KMS-11 (cell line): ENCODE data around the gene C2CD2.

ENCODE experiments used
- H2AFZ ChIP-seq: fragments of 200-600 bp; sonication (generic); 2 replicates; pipeline ENCODE4 v1.6.1; 2016; ENCODE audit warnings: antibody characterized with exemption, mixed run types, low read depth
- H3K27ac ChIP-seq: fragments of 200-600 bp; sonication (generic); 2 replicates; pipeline ENCODE4 v1.6.1; 2016; ENCODE audit warnings: mild to moderate bottlenecking, mixed run types
- H3K27me3 ChIP-seq: fragments of 200-600 bp; sonication (generic); 2 replicates; pipeline ENCODE4 v1.6.1; 2017; ENCODE audit warnings: mild to moderate bottlenecking, low read depth, mixed run types, moderate library complexity; ENCODE audit not compliant: insufficient read depth
- H3K36me3 ChIP-seq: fragments of 200-600 bp; sonication (generic); 2 replicates; pipeline ENCODE4 v1.6.1; 2017; ENCODE audit warnings: mild to moderate bottlenecking, mixed run types; ENCODE audit not compliant: insufficient read depth
- H3K4me1 ChIP-seq: fragments of 200-600 bp; sonication (generic); 2 replicates; pipeline ENCODE4 v1.6.1; 2016; ENCODE audit warnings: mild to moderate bottlenecking, low read depth, mixed run types; ENCODE audit not compliant: poor library complexity, severe bottlenecking
- H3K4me2 ChIP-seq: fragments of 200-600 bp; sonication (generic); 2 replicates; pipeline ENCODE4 v1.7.0; 2016; ENCODE audit warnings: mild to moderate bottlenecking, mixed run types
- H3K4me3 ChIP-seq: fragments of 200-600 bp; sonication (generic); IDR thresholded peaks from 2 replicates; pipeline ENCODE4 v1.6.1; 2017; ENCODE audit warnings: low read depth, low read length, mixed read lengths; ENCODE audit not compliant: insufficient read depth
- H3K79me2 ChIP-seq: fragments of 200-600 bp; sonication (generic); 2 replicates; pipeline ENCODE4 v1.6.1; 2016; ENCODE audit warnings: low read depth, mixed run types; ENCODE audit not compliant: insufficient read depth
- H3K9ac ChIP-seq: fragments of 200-600 bp; sonication (generic); 2 replicates; pipeline ENCODE4 v1.6.1; 2016; ENCODE audit warnings: mild to moderate bottlenecking, mixed run types
- H4K20me1 ChIP-seq: fragments of 200-600 bp; sonication (generic); 2 replicates; pipeline ENCODE4 v1.6.1; 2016; ENCODE audit warnings: mild to moderate bottlenecking, mixed run types; ENCODE audit not compliant: insufficient read depth
- TF ChIP-seq, protein P1 (sequence below): fragments of 200-600 bp; sonication (generic); conservative IDR thresholded peaks from 2 replicates; pipeline ENCODE4 v1.6.1; 2017; ENCODE audit warnings: low read depth, mild to moderate bottlenecking, antibody characterized with exemption, low read length, moderate library complexity, mixed read lengths

C2CD2 gene

DNA sequence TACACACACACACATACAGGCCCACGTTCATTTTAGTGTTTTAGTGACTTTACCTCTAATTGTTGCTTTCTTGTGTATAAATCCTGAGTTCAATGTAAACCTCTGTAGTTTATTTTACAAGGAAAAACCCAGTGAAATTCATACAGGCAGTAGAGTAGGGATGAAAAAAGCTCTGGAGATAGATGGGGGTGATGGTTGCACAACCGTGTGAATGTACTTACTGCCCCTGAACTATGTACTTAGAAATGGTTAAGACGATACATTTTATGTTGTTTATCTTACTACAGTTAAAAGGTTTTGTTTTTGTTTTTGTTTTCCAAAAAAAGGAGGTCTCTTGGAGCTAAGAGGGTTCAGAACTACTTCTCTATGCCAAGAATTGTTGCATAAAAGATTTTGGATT is 45.0 kb downstream of the C2CD2 start:
- H3K79me2 ChIP-seq, result no peaks in the 10 kb centered on the region
- H4K20me1 ChIP-seq, result no peaks in the 10 kb centered on the region
- H3K9ac ChIP-seq, result no peak overlapping the region
- H3K4me2 ChIP-seq, result no peak overlapping the region
- H3K4me1 ChIP-seq, result no peaks in the 10 kb centered on the region
- H3K4me3 ChIP-seq, result no peak overlapping the region
- no peaks in the 10 kb centered on the region for H3K36me3 ChIP-seq
- no peak overlapping the region for H3K27ac ChIP-seq
- no peaks in the 10 kb centered on the region for H3K27me3 ChIP-seq
- TF ChIP-seq, protein P1, sequence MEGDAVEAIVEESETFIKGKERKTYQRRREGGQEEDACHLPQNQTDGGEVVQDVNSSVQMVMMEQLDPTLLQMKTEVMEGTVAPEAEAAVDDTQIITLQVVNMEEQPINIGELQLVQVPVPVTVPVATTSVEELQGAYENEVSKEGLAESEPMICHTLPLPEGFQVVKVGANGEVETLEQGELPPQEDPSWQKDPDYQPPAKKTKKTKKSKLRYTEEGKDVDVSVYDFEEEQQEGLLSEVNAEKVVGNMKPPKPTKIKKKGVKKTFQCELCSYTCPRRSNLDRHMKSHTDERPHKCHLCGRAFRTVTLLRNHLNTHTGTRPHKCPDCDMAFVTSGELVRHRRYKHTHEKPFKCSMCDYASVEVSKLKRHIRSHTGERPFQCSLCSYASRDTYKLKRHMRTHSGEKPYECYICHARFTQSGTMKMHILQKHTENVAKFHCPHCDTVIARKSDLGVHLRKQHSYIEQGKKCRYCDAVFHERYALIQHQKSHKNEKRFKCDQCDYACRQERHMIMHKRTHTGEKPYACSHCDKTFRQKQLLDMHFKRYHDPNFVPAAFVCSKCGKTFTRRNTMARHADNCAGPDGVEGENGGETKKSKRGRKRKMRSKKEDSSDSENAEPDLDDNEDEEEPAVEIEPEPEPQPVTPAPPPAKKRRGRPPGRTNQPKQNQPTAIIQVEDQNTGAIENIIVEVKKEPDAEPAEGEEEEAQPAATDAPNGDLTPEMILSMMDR, result no peak
- no peak overlapping the region for H2AFZ ChIP-seq

DNA sequence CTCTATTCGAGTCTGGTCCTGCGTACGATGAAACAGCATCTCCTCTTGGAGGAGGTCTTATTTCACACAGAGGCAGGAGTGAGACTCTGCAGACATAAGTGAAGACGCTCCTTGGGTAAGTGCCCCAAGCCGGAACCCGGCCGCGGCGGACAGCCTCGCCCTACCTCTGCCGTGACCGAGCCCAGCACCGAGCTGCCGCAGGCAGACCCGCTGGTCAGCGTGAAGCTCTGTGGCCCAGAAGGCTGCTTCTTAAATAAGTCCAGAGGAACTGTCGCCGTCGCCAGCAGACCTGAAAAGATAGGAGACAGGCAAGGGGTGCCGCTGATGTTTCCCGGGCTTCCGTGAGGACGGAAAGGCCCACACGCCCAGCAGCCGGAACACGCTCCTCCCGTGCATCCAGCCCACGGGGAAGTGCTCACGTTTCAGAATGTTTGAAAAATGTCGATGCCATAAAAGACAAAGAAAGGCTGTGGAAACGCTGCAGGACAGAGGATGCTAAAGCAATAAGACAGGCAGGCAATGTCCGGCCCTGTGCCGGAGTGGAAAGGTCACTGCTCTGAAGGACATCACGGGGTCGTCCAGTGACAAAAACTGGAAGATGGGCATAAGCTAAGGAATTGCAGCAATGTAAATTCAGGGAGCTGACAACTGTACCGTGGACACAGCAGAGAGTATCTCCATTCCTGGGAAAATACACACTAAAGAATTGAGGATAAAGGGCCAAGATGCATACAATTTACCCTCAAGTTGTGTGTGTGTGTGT is 46.1 kb downstream of the C2CD2 start:
- Histone ChIP-seq H3K36me3 (no peaks in the 10 kb centered on the region), H4K20me1 (no peaks in the 10 kb centered on the region), H2AFZ (no peak overlapping the region), H3K4me3 (no peak overlapping the region), H3K27ac (no peak overlapping the region), H3K4me1 (no peaks in the 10 kb centered on the region), H3K27me3 (no peaks in the 10 kb centered on the region), H3K79me2 (no peaks in the 10 kb centered on the region), H3K9ac (no peak overlapping the region), H3K4me2 (no peak overlapping the region)
- TF ChIP-seq, protein P1, result no peak

DNA sequence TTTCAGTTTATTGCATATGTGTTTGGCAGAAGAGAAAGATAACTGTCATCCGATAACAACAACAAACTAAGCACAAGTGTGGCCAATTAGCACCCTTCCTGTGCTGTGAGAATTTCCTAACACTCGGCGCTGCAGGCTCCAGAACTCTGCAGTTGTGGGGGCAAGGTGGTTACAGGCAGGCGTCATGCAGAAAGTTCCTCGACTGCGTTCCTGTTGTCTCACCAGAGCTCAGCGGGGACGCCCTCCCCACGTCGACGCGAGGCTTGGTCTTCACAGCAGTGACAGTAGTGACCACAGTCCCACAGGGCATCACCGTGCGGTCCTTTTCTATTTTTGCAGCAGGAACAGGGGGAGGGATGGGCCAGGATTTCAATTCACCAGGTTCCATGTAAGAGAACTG is 47.0 kb downstream of the C2CD2 start:
- Histone ChIP-seq H3K36me3 (no peaks in the 10 kb centered on the region), H3K4me2 (no peak overlapping the region)
- TF ChIP-seq, protein P1, result no peak

DNA sequence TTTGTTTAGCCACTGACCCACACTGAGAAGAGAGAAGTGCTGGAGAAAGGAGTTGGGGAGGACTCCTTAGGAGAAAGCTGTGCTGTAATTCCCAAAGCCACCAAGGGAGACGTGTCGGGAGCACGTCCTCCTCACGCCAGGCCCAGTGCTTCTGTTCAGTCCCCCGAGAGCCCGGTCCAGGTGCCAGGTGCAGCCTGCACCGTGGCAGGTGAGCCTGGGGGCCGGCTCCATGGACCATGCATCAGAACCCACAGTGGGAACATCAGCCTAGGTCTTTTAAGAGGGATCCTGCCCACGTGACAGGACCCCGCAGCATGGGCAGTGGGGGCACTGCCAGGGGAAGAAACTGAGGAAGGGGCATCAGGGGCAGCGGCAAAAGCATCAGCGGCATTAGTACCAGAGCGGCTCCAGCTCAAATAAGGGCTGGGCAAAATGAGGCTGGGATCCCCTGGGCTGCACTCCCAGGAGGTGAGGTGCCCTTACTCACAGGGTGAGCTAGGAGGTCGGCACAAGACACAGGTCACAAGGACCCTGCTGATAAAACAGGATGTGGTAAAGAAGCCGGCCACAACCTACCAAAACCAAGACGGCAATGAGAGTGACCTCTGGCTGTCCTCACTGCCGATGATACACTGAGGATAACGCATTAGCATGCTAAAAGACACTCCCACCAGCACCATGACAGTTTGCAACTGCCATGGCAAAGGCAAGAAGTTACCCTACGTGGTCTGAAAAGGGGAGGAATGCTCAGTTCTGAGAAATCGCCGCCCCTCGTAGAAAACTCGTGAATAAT is 50.1 kb downstream of the C2CD2 start:
- Histone ChIP-seq H3K79me2 (no peaks in the 10 kb centered on the region), H3K27me3 (no peaks in the 10 kb centered on the region), H3K36me3 (no peaks in the 10 kb centered on the region), H2AFZ (no peak overlapping the region), H3K4me3 (no peak overlapping the region), H4K20me1 (no peaks in the 10 kb centered on the region), H3K27ac (no peak overlapping the region), H3K4me2 (no peak overlapping the region), H3K4me1 (no peaks in the 10 kb centered on the region), H3K9ac (no peak overlapping the region)
- TF ChIP-seq, protein P1, result no peak

More for the DNA sequence above, 47.0 kb downstream of the C2CD2 start:
- Histone ChIP-seq H4K20me1 (no peaks in the 10 kb centered on the region), H3K27ac (no peak overlapping the region), H3K4me1 (no peaks in the 10 kb centered on the region), H2AFZ (no peak overlapping the region), H3K9ac (no peak overlapping the region), H3K27me3 (no peaks in the 10 kb centered on the region), H3K79me2 (no peaks in the 10 kb centered on the region), H3K4me3 (no peak overlapping the region)
